Upper lobe of left lung (tissue), 6 donors: Measurements from ENCODE around the gene MLPH. TPM values are rescaled to one million over a fixed set of nuclear protein-coding genes. Genes with fewer than 3 reads are reported as not detected.

Source experiments
- ATAC-seq, 2 donors: fragments of 200-7000 bp; cut with Tn5 transposase; one replicate each; pipeline ENCODE4 v1.9.1; 2022; ENCODE audit warnings: mild to moderate bottlenecking in 2 of 2, moderate library complexity in 2 of 2; ENCODE audit not compliant: low FRiP score in 2 of 2
- DNase-seq, 2 donors: peaks; one replicate each; pipeline ENCODE4 v3.0.0-alpha.2; 2019 to 2020
- H3K27ac ChIP-seq, 4 donors: fragments of 200-600 bp; sonication (generic); one replicate each; pipeline ENCODE4 v1.5.1; 2016 to 2019
- H3K27me3 ChIP-seq, 4 donors: fragments of 200-600 bp; sonication (generic); one replicate each; pipeline ENCODE4 v1.5.1; 2017 to 2019
- H3K36me3 ChIP-seq, 4 donors: fragments of 200-600 bp; sonication (generic); one replicate each; pipeline ENCODE4 v1.5.1; 2016 to 2019
- H3K4me1 ChIP-seq, 4 donors: fragments of 200-600 bp; sonication (generic); one replicate each; pipeline ENCODE4 v1.5.1; 2018 to 2019
- H3K4me3 ChIP-seq, 4 donors: fragments of 200-600 bp; sonication (generic); one replicate each; pipeline ENCODE4 v1.5.1; 2017 to 2019; ENCODE audit warnings: mild to moderate bottlenecking in 2 of 4, moderate library complexity in 1 of 4
- H3K9me3 ChIP-seq, 4 donors: fragments of 200-600 bp; sonication (generic); one replicate each; pipeline ENCODE4 v1.5.1; 2018 to 2019
- CTCF ChIP-seq, 6 experiments: fragments of 450-650 bp in 4 of 6; fragments of 200-600 bp in 2 of 6; sonication (generic) in 2 of 6; IDR thresholded peaks; one replicate each; pipeline ENCODE4 v1.5.1; 2016 to 2019; ENCODE audit warnings: antibody characterized with exemption in 6 of 6
- EP300 ChIP-seq, 4 donors: sonication (generic); formaldehyde crosslinking; IDR thresholded peaks; one replicate each; pipeline ENCODE4 v1.5.1; 2017; ENCODE audit warnings: antibody characterized with exemption in 4 of 4, control low read depth in 2 of 4
- POLR2A ChIP-seq, 4 donors: fragments of 450-650 bp; IDR thresholded peaks; one replicate each; pipeline ENCODE4 v1.5.1; 2016 to 2017; ENCODE audit warnings: antibody characterized with exemption in 4 of 4, mild to moderate bottlenecking in 2 of 4
- POLR2AphosphoS5 ChIP-seq, 2 donors: sonication (generic); formaldehyde crosslinking; IDR thresholded peaks; one replicate each; pipeline ENCODE4 v1.5.1; 2017; ENCODE audit warnings: antibody characterized with exemption in 2 of 2
- WGBS, 2 donors: methylation state at CpG; one replicate each; pipeline ENCODE4 v1.1.5; 2017 to 2018; 5-methylcytosine and 5-hydroxymethylcytosine counted together
- total RNA-seq, 6 donors: library from RNA; depleted of rRNA in 4 of 6; stranded (reverse); fragments of >200 nt in 4 of 6; gene quantifications; one replicate each; pipeline versions ENCODE4 v1.1.0 to v1.2.1, GENCODE V29; 2016 to 2021
- donor health status: DM: no; HTN: no; CAD: no; lungs with moderate emphysema.
- donor health status: DM: no; HTN: yes; CAD: no; lungs with severe emphysema.

MLPH gene
- total RNA-seq, 6 donors from 2014 or later = 289 to 1,452 (median 502) TPM

GRCh38 chr2:237553948-237554347, 66.9 kb downstream of the MLPH start:
- H3K36me3 ChIP-seq = peaks cover 4 to 24% (median 13%) of the 10 kb centered on the region in 4 donors
- peaks cover 7 to 17% (median 10%) of the 10 kb centered on the region in 4 donors for H3K9me3 ChIP-seq
- no peak for ATAC-seq
- no peaks in the 10 kb centered on the region for H3K27me3 ChIP-seq
- H3K27ac ChIP-seq = no peak overlapping the region
- WGBS, 2 donors = 73 to 76% methylated on average over 7 of the region's 7 CpGs
- no peak for TF ChIP-seq CTCF (IDR thresholded peaks at IDR 0.05)
- TF ChIP-seq POLR2AphosphoS5 (IDR thresholded peaks at IDR 0.05) = no peak
- TF ChIP-seq POLR2A (IDR thresholded peaks at IDR 0.05) = no peak
- no peak for TF ChIP-seq EP300 (IDR thresholded peaks at IDR 0.05)
- H3K4me3 ChIP-seq = no peak overlapping the region
- H3K4me1 ChIP-seq = peaks cover 0 to 9% (median 2%) of the 10 kb centered on the region in 4 donors
- no peak for DNase-seq

DNA sequence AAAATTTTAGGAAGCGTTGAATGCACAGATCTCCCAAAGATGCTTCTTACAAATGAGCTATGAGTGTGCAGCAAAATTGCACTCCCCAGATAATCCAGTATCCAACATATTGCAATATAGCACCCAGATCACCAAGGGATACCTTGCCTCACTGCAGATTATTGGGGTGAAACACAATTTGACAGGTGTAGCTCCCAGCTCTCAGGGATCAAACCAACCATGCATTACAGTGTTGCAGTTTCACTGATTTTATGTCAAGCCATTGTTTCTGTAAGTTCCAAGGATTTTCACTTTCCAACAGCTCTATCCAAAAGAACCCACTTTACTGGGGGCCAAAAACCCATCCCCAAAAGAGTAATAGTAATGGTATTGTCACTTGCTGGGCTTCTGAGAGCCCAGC, 68.5 kb downstream of the MLPH start:
- H3K4me3 ChIP-seq = no peak overlapping the region
- H3K27ac ChIP-seq = no peak overlapping the region
- H3K36me3 ChIP-seq = peaks cover 4 to 20% (median 6%) of the 10 kb centered on the region in 4 donors
- no peaks in the 10 kb centered on the region for H3K27me3 ChIP-seq
- WGBS, 2 donors = 96 to 100% methylated on average over 1 of the region's 1 CpG
- no peak for TF ChIP-seq POLR2AphosphoS5 (IDR thresholded peaks at IDR 0.05)
- TF ChIP-seq EP300 (IDR thresholded peaks at IDR 0.05) = no peak
- no peak for TF ChIP-seq CTCF (IDR thresholded peaks at IDR 0.05)
- TF ChIP-seq POLR2A (IDR thresholded peaks at IDR 0.05) = no peak
- peaks cover 0 to 10% (median 4%) of the 10 kb centered on the region in 4 donors for H3K4me1 ChIP-seq
- no peak for ATAC-seq
- no peak for DNase-seq
- peaks cover 7 to 17% (median 10%) of the 10 kb centered on the region in 4 donors for H3K9me3 ChIP-seq

- DNase-seq (no peak), ATAC-seq (no peak)
- peaks cover 0 to 10% (median 4%) of the 10 kb centered on the region in 4 donors for H3K4me1 ChIP-seq
- WGBS, 2 donors = 64 to 70% methylated on average over 10 to 11 of the region's 11 CpGs
- no peak overlapping the region for H3K27ac ChIP-seq
- TF ChIP-seq EP300 (IDR thresholded peaks at IDR 0.05) (no peak), CTCF (IDR thresholded peaks at IDR 0.05) (no peak), POLR2AphosphoS5 (IDR thresholded peaks at IDR 0.05) (no peak), POLR2A (IDR thresholded peaks at IDR 0.05) (no peak)
- peaks cover 0 to 20% (median 4%) of the 10 kb centered on the region in 4 donors for H3K36me3 ChIP-seq
- H3K27me3 ChIP-seq = no peaks in the 10 kb centered on the region
- H3K4me3 ChIP-seq = no peak overlapping the region
- H3K9me3 ChIP-seq = peaks cover 7 to 17% (median 10%) of the 10 kb centered on the region in 4 donors
Measured at GRCh38 chr2:237556773-237557632, 70.0 kb downstream of the MLPH start.

GRCh38 chr2:237557633-237558015, 70.6 kb downstream of the MLPH start:
- Histone ChIP-seq H3K4me1 (peaks cover 0 to 10% (median 4%) of the 10 kb centered on the region in 4 donors), H3K27ac (no peak overlapping the region), H3K9me3 (peaks cover 7 to 17% (median 10%) of the 10 kb centered on the region in 4 donors), H3K36me3 (peaks cover 0 to 20% (median 4%) of the 10 kb centered on the region in 4 donors), H3K27me3 (no peaks in the 10 kb centered on the region), H3K4me3 (no peak overlapping the region)
- WGBS, 2 donors = 55 to 76% methylated on average over 3 to 4 of the region's 4 CpGs
- ATAC-seq (no peak), DNase-seq (no peak)
- no peak for TF ChIP-seq POLR2AphosphoS5 (IDR thresholded peaks at IDR 0.05)
- no peak for TF ChIP-seq EP300 (IDR thresholded peaks at IDR 0.05)
- TF ChIP-seq CTCF (IDR thresholded peaks at IDR 0.05) = no peak
- no peak for TF ChIP-seq POLR2A (IDR thresholded peaks at IDR 0.05)
